HepG2 (cell line): ENCODE results near the gene PARN. TPM values are rescaled to one million over a fixed set of nuclear protein-coding genes. Genes with fewer than 3 reads are reported as not detected.

Source experiments
- ERF ChIP-seq: IDR thresholded peaks from 2 replicates; pipeline ENCODE4 v1.6.1; 2018; ENCODE audit warnings: missing biosample characterization, missing genetic modification reagents
- FOXO1 ChIP-seq: sonication (generic); formaldehyde crosslinking; IDR thresholded peaks from 2 replicates; pipeline ENCODE4 v1.4.0; 2020; ENCODE audit warnings: missing genetic modification reagents
- GABPA ChIP-seq, 2 experiments: IDR thresholded peaks; 2 replicates each; pipeline ENCODE4 v1.6.1; 2011 to 2016; ENCODE audit warnings: low read depth in 2 of 2, low read length in 1 of 2, missing biosample characterization in 1 of 2, missing genetic modification characterization in 1 of 2
- HCFC1 ChIP-seq: fragments of 150-350 bp; IDR thresholded peaks from 2 replicates; pipeline ENCODE4 v1.6.1; 2014; ENCODE audit warnings: low read depth, low read length
- HMGXB4 ChIP-seq, 2 experiments: sonication (generic) in 1 of 2; formaldehyde crosslinking in 1 of 2; IDR thresholded peaks; 2 replicates each; pipeline versions ENCODE4 v1.4.0 to v1.6.1; 2018 to 2020; ENCODE audit warnings: missing genetic modification reagents in 2 of 2, borderline replicate concordance in 1 of 2, low read depth in 1 of 2, mild to moderate bottlenecking in 1 of 2, missing biosample characterization in 1 of 2
- IKZF4 ChIP-seq: sonication (generic); formaldehyde crosslinking; IDR thresholded peaks from 2 replicates; pipeline ENCODE4 v1.5.1; 2020; ENCODE audit warnings: borderline replicate concordance, mild to moderate bottlenecking, low read depth, missing genetic modification reagents; ENCODE audit errors: not compliant biosample characterization
- KDM1A ChIP-seq: IDR thresholded peaks from 2 replicates; pipeline ENCODE4 v1.6.1; 2016; ENCODE audit warnings: missing compliant biosample characterization
- PRDM15 ChIP-seq: sonication (generic); formaldehyde crosslinking; IDR thresholded peaks from 2 replicates; pipeline ENCODE4 v1.4.0; 2020; ENCODE audit warnings: missing genetic modification reagents
- THRA ChIP-seq: sonication (generic); formaldehyde crosslinking; IDR thresholded peaks from 2 replicates; pipeline ENCODE4 v1.4.0; 2020; ENCODE audit warnings: missing genetic modification reagents, borderline replicate concordance
- TMF1 ChIP-seq: sonication (generic); formaldehyde crosslinking; IDR thresholded peaks from 2 replicates; pipeline ENCODE4 v1.8.1; 2022; ENCODE audit warnings: low read depth, missing genetic modification reagents
- ZNF44 ChIP-seq: sonication (generic); formaldehyde crosslinking; IDR thresholded peaks from 2 replicates; pipeline ENCODE4 v1.5.1; 2020; ENCODE audit warnings: mild to moderate bottlenecking, missing genetic modification reagents
- ZNF546 ChIP-seq: sonication (generic); formaldehyde crosslinking; conservative IDR thresholded peaks from 2 replicates; pipeline ENCODE4 v1.8.1; 2023; ENCODE audit warnings: mild to moderate bottlenecking, missing genetic modification reagents
- ZNF737 ChIP-seq: sonication (generic); formaldehyde crosslinking; IDR thresholded peaks from 2 replicates; pipeline ENCODE4 v1.5.0; 2020; ENCODE audit warnings: missing genetic modification reagents, mild to moderate bottlenecking, borderline replicate concordance
- ZZZ3 ChIP-seq: sonication (generic); formaldehyde crosslinking; IDR thresholded peaks from 2 replicates; pipeline ENCODE4 v1.4.0; 2020; ENCODE audit warnings: missing genetic modification reagents, mild to moderate bottlenecking, borderline replicate concordance
- polyA plus RNA-seq, 8 experiments: library from polyadenylated mRNA; depleted of rRNA in 3 of 8; stranded (reverse) in 7 of 8; unstranded in 1 of 8; fragments of >200 nt; fragmentation: Illumina TruSeq in 4 of 8; extraction: Trizol in 4 of 8; gene quantifications; 2 replicates each; pipeline versions ENCODE4 v1.2.1 to v1.2.3, GENCODE V29; 2011 to 2016; ENCODE audit warnings: low read depth in 4 of 8, missing spikeins in 1 of 8, mixed read lengths in 1 of 8; ENCODE audit not compliant: insufficient read depth in 1 of 8
- total RNA-seq, 5 experiments: library from RNA; depleted of rRNA; stranded (reverse); fragments of >200 nt; fragmentation: Illumina TruSeq; extraction: Trizol; gene quantifications; 2 replicates each; pipeline ENCODE4 v1.2.3, GENCODE V29; 2016; ENCODE audit warnings: low read depth in 1 of 5
- TF ChIP-seq, protein P1 (sequence below): sonication (generic); formaldehyde crosslinking; IDR thresholded peaks from 2 replicates; pipeline ENCODE4 v1.8.0; 2022; ENCODE audit warnings: mild to moderate bottlenecking, missing genetic modification reagents
- TF ChIP-seq, protein P2 (sequence below): sonication (generic); formaldehyde crosslinking; IDR thresholded peaks from 2 replicates; pipeline ENCODE4 v1.5.1; 2020; ENCODE audit warnings: missing genetic modification reagents, mild to moderate bottlenecking, borderline replicate concordance

Gene PARN
- total and polyA plus RNA-seq, 2 of the 13 experiments (the other 11 are each of a cell fraction or from before 2014, with no cell fraction given) = 13.3 to 47.6 TPM

DNA sequence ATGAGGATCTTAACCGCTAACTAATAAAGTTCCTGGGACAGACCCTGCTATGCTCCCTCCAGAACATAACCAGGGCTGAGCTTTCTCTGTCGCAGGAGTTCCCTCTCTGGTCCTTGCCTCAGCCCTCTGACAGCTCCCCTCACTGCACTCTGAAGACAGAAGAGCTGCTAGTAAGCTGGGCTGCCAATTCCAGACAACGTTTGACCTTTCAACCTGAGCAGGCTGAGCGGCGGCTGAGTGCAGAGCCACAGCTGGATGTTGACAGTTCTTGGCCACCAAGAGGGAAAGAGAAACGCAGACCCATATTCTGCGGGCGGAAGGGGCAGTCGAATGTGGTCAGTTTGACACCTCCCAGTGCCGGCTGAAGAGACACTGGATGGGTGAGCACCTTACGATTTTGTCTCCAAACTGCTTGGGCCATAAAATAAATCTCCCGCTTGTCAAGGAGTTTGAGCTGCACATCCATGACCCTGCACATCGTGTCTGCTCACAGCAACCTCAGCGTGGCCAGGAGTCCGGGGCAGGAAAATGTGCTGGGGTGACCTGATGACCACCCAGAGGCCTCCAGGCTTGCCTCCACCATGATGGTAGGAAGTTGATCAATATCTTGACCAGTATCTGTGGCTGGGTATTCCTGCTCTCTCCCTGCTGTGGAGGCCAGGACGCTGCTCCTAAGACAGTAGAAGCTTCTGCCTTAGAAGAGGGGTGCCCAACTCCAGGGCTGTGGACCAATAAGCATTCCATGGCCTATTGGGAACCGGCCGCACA lies 209.2 kb downstream of the PARN start (continued):
- TF ChIP-seq ZNF737 (CRISPR knock-in tag) (no peak), KDM1A (CRISPR knock-in tag) (0 out of 2 replicates have a peak, but pooled peaks have one; percentile 24), ZNF546 (no peak), IKZF4 (no peak), THRA (no peak; the same call in 1 of the 2 replicates), ZNF44 (CRISPR knock-in tag) (no peak), FOXO1 (CRISPR knock-in tag) (peak; percentile 27; the same call in 1 of the 2 replicates), ERF (CRISPR knock-in tag) (no peak), HMGXB4 (CRISPR knock-in tag; IDR thresholded peaks at IDR 0.05; ENCODE audit: borderline replicate concordance in 1 of 2, low read depth in 1 of 2) (no peak), PRDM15 (CRISPR knock-in tag) (no peak), TMF1 (no peak), HCFC1 (no peak), GABPA (IDR thresholded peaks at IDR 0.05; ENCODE audit: low read depth, low read length) (no peak), GABPA (CRISPR knock-in tag; IDR thresholded peaks at IDR 0.05; ENCODE audit: low read depth) (no peak), ZZZ3 (CRISPR knock-in tag) (no peak)
- TF ChIP-seq, protein P1, sequence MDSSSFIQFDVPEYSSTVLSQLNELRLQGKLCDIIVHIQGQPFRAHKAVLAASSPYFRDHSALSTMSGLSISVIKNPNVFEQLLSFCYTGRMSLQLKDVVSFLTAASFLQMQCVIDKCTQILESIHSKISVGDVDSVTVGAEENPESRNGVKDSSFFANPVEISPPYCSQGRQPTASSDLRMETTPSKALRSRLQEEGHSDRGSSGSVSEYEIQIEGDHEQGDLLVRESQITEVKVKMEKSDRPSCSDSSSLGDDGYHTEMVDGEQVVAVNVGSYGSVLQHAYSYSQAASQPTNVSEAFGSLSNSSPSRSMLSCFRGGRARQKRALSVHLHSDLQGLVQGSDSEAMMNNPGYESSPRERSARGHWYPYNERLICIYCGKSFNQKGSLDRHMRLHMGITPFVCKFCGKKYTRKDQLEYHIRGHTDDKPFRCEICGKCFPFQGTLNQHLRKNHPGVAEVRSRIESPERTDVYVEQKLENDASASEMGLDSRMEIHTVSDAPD (CRISPR knock-in tag) = no peak
- TF ChIP-seq, protein P2, sequence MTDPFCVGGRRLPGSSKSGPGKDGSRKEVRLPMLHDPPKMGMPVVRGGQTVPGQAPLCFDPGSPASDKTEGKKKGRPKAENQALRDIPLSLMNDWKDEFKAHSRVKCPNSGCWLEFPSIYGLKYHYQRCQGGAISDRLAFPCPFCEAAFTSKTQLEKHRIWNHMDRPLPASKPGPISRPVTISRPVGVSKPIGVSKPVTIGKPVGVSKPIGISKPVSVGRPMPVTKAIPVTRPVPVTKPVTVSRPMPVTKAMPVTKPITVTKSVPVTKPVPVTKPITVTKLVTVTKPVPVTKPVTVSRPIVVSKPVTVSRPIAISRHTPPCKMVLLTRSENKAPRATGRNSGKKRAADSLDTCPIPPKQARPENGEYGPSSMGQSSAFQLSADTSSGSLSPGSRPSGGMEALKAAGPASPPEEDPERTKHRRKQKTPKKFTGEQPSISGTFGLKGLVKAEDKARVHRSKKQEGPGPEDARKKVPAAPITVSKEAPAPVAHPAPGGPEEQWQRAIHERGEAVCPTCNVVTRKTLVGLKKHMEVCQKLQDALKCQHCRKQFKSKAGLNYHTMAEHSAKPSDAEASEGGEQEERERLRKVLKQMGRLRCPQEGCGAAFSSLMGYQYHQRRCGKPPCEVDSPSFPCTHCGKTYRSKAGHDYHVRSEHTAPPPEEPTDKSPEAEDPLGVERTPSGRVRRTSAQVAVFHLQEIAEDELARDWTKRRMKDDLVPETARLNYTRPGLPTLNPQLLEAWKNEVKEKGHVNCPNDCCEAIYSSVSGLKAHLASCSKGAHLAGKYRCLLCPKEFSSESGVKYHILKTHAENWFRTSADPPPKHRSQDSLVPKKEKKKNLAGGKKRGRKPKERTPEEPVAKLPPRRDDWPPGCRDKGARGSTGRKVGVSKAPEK (CRISPR knock-in tag) = 0 out of 2 replicates have a peak, but pooled peaks have one; percentile 41
